CD14-positive monocyte (primary cell): ENCODE measurements around the gene ZEB2. TPM values are rescaled to one million over a fixed set of nuclear protein-coding genes. Genes with fewer than 3 reads are reported as not detected.

ENCODE experiments used
- DNase-seq, 3 donors: peaks; one replicate each; pipeline ENCODE4 v3.0.0-alpha.2; 2011 to 2022
- H2AFZ ChIP-seq: 2 replicates; pipeline ENCODE4 v1.6.0; 2012; ENCODE audit warnings: mild to moderate bottlenecking, low read depth, low read length, inconsistent platforms; ENCODE audit not compliant: insufficient read depth, poor library complexity, severe bottlenecking
- H3K27ac ChIP-seq, 2 donors: 1 replicate in 1 of 2; 2 replicates in 1 of 2; pipeline ENCODE4 v1.5.1; 2012 to 2013; ENCODE audit warnings: low read length in 2 of 2, control low read depth in 1 of 2, inconsistent platforms in 1 of 2, low read depth in 1 of 2, mild to moderate bottlenecking in 1 of 2
- H3K27me3 ChIP-seq, 2 donors: one replicate each; pipeline versions ENCODE4 v1.6.0 to v1.6.1; 2011 to 2013; ENCODE audit warnings: low read length in 2 of 2; ENCODE audit not compliant: control insufficient read depth in 2 of 2, insufficient read depth in 2 of 2
- H3K36me3 ChIP-seq, 2 donors: replicated peaks in 1 of 2; 1 replicate in 1 of 2; 2 replicates in 1 of 2; pipeline versions ENCODE4 v1.5.1 to v1.6.1; 2012 to 2013; ENCODE audit warnings: low read length in 2 of 2, control low read depth in 1 of 2, inconsistent platforms in 1 of 2, mild to moderate bottlenecking in 1 of 2; ENCODE audit not compliant: insufficient read depth in 2 of 2, control insufficient read depth in 1 of 2
- H3K4me1 ChIP-seq, 2 donors: 1 replicate in 1 of 2; 2 replicates in 1 of 2; pipeline versions ENCODE4 v1.5.1 to v1.6.1; 2012 to 2013; ENCODE audit warnings: low read length in 2 of 2, control low read depth in 1 of 2, inconsistent platforms in 1 of 2, mild to moderate bottlenecking in 1 of 2, moderate library complexity in 1 of 2; ENCODE audit not compliant: insufficient read depth in 2 of 2, control insufficient read depth in 1 of 2
- H3K4me2 ChIP-seq: replicated peaks from 2 replicates; pipeline ENCODE3; 2012; ENCODE audit warnings: low read length, moderate library complexity, mild to moderate bottlenecking; ENCODE audit not compliant: poor library complexity, severe bottlenecking; ENCODE audit errors: extremely low read depth
- H3K4me3 ChIP-seq, 3 experiments: fragments of 200-600 bp in 1 of 3; sonication (generic) in 1 of 3; replicated peaks in 1 of 3; 1 replicate in 2 of 3; 2 replicates in 1 of 3; pipeline ENCODE4 v1.5.1; 2011 to 2013; ENCODE audit warnings: low read length in 3 of 3, mild to moderate bottlenecking in 3 of 3, control low read depth in 2 of 3, low read depth in 2 of 3, inconsistent platforms in 1 of 3, moderate library complexity in 1 of 3
- H3K79me2 ChIP-seq: 2 replicates; pipeline ENCODE4 v1.6.0; 2012; ENCODE audit warnings: mild to moderate bottlenecking, control low read depth, inconsistent platforms, low read length, moderate library complexity; ENCODE audit not compliant: insufficient read depth
- H3K9ac ChIP-seq: 2 replicates; pipeline ENCODE4 v1.6.0; 2017; ENCODE audit warnings: low read length, mild to moderate bottlenecking; ENCODE audit not compliant: insufficient read depth, poor library complexity, severe bottlenecking
- H3K9me3 ChIP-seq, 2 donors: replicated peaks in 1 of 2; 1 replicate in 1 of 2; 2 replicates in 1 of 2; pipeline versions ENCODE4 v1.5.1 to v1.6.1; 2012 to 2013; ENCODE audit warnings: low read length in 2 of 2, control low read depth in 1 of 2; ENCODE audit not compliant: control insufficient read depth in 1 of 2, insufficient read depth in 1 of 2
- H4K20me1 ChIP-seq: 2 replicates; pipeline ENCODE4 v1.6.0; 2012; ENCODE audit warnings: mild to moderate bottlenecking, low read length, control low read depth, moderate library complexity; ENCODE audit not compliant: insufficient read depth
- H3K27ac Mint-ChIP-seq, 7 donors: one replicate each; pipeline ENCODE4 v1.8.0; 2020; ENCODE audit warnings: mild to moderate bottlenecking in 7 of 7, mixed read lengths in 7 of 7, moderate library complexity in 6 of 7, inconsistent platforms in 2 of 7
- H3K27me3 Mint-ChIP-seq, 3 donors: one replicate each; pipeline ENCODE4 v1.8.0; 2021 to 2022; ENCODE audit warnings: low read depth in 3 of 3, mild to moderate bottlenecking in 3 of 3, mixed read lengths in 3 of 3, moderate library complexity in 3 of 3, inconsistent platforms in 1 of 3
- H3K36me3 Mint-ChIP-seq, 2 donors: one replicate each; pipeline ENCODE4 v1.8.0; 2020; ENCODE audit warnings: mixed read lengths in 2 of 2, inconsistent platforms in 1 of 2, mild to moderate bottlenecking in 1 of 2
- H3K4me1 Mint-ChIP-seq: one replicate; pipeline ENCODE4 v1.8.0; 2020; ENCODE audit warnings: mild to moderate bottlenecking, mixed read lengths
- H3K4me3 Mint-ChIP-seq, 2 donors: one replicate each; pipeline ENCODE4 v1.8.0; 2020; ENCODE audit warnings: mild to moderate bottlenecking in 2 of 2, mixed read lengths in 2 of 2, moderate library complexity in 1 of 2
- H3K9me3 Mint-ChIP-seq, 7 donors: one replicate each; pipeline ENCODE4 v1.8.0; 2020 to 2022; ENCODE audit warnings: mixed read lengths in 7 of 7, mild to moderate bottlenecking in 6 of 7, moderate library complexity in 6 of 7, inconsistent platforms in 2 of 7
- CTCF ChIP-seq: fragments of 200-600 bp; IDR thresholded peaks from one replicate; pipeline ENCODE4 v1.8.0; 2022; ENCODE audit warnings: antibody characterized with exemption, mild to moderate bottlenecking
- WGBS: methylation state at CpG from one replicate; pipeline ENCODE4 v1.1.5; 2013; ENCODE audit warnings: missing lambda C conversion rate; ENCODE audit not compliant: insufficient coverage; 5-methylcytosine and 5-hydroxymethylcytosine counted together
- intact Hi-C, 2 donors: fragments of 100-400 bp; cut with micrococcal nuclease; formaldehyde crosslinking; loops; one replicate each; pipeline versions ENCODE4 v1.15.0 to v1.15.1; 2023
- polyA plus RNA-seq, 3 donors: library from polyadenylated mRNA; depleted of rRNA in 1 of 3; unstranded in 2 of 3; stranded (reverse) in 1 of 3; fragments of 300-500 nt in 2 of 3; fragments of >200 nt in 1 of 3; fragmentation: Illumina TruSeq in 2 of 3; gene quantifications; 1 replicate in 2 of 3; 2 replicates in 1 of 3; pipeline ENCODE4 v1.2.3, GENCODE V29; 2012 to 2021

Gene ZEB2
- polyA plus RNA-seq, 3 donors = 76.8 to 325 (median 93.8) TPM

GRCh38 chr2:144489315-144489916, 30.5 kb downstream of the ZEB2 start:
- TF ChIP-seq CTCF = no peak
- 83% methylated on average over 7 of the region's 10 CpGs for WGBS
- peaks cover 100% of the 10 kb centered on the region for H3K79me2 ChIP-seq
- Mint-ChIP-seq H3K27ac (peak overlapping the region in 6 of 7 donors; percentile 3 to 73 (median 32)), H3K27me3 (no peaks in the 10 kb centered on the region), H3K36me3 (peaks cover 79 to 88% of the 10 kb centered on the region in 2 donors), H3K4me1 (peaks cover 64% of the 10 kb centered on the region), H3K9me3 (no peaks in the 10 kb centered on the region), H3K4me3 (no peak overlapping the region)
- H3K36me3 ChIP-seq = peaks cover 68 to 93% of the 10 kb centered on the region in 2 donors
- H3K4me2 ChIP-seq = no peak overlapping the region
- no peak overlapping the region for H3K9ac ChIP-seq
- H2AFZ ChIP-seq = no peak overlapping the region
- H3K4me3 ChIP-seq = no peak overlapping the region
- H4K20me1 ChIP-seq = peaks cover 100% of the 10 kb centered on the region
- no peaks in the 10 kb centered on the region for H3K27me3 ChIP-seq
- intact Hi-C loops = no loop called here
- no peak for DNase-seq
- no peaks in the 10 kb centered on the region for H3K9me3 ChIP-seq
- H3K4me1 ChIP-seq = peaks cover 52 to 69% of the 10 kb centered on the region in 2 donors
- H3K27ac ChIP-seq = peak overlapping the region; percentile 39 to 60

- H3K27ac Mint-ChIP-seq = peak overlapping the region; percentile 35 to 85 (median 69)
These were observed 35.5 kb downstream of the ZEB2 start for GRCh38 chr2:144484201-144484948.

More at GRCh38 chr2:144484201-144484948, 35.5 kb downstream of the ZEB2 start:
- WGBS = 77% methylated on average over 4 of the region's 5 CpGs
- no peak overlapping the region for H3K9ac ChIP-seq
- H3K4me3 Mint-ChIP-seq = no peak overlapping the region
- peaks cover 100% of the 10 kb centered on the region for H4K20me1 ChIP-seq
- peaks cover 0 to 1% (median 0%) of the 10 kb centered on the region in 3 donors for H3K27me3 Mint-ChIP-seq
- H3K79me2 ChIP-seq = peaks cover 100% of the 10 kb centered on the region
- DNase-seq = no peak
- no peaks in the 10 kb centered on the region for H3K9me3 Mint-ChIP-seq
- peaks cover 70% of the 10 kb centered on the region for H3K4me1 Mint-ChIP-seq
- H3K4me3 ChIP-seq = peak overlapping the region in 1 of 3 experiments; percentile 1
- H2AFZ ChIP-seq = no peak overlapping the region
- H3K27ac ChIP-seq = peak overlapping the region; percentile 16 to 67
- H3K27me3 ChIP-seq = no peaks in the 10 kb centered on the region
- TF ChIP-seq CTCF = no peak
- no peaks in the 10 kb centered on the region for H3K9me3 ChIP-seq
- H3K4me1 ChIP-seq = peaks cover 50 to 79% of the 10 kb centered on the region in 2 donors
- H3K36me3 ChIP-seq = peaks cover 60 to 97% of the 10 kb centered on the region in 2 donors
- intact Hi-C loops = no loop called here
- H3K4me2 ChIP-seq = no peak overlapping the region
- peaks cover 76 to 83% of the 10 kb centered on the region in 2 donors for H3K36me3 Mint-ChIP-seq
